Mammary epithelial cell (primary cell): ENCODE data around the gene EEPD1.

Experiments used
- CTCF ChIP-seq, 2 donors: IDR thresholded peaks in 1 of 2; conservative IDR thresholded peaks in 1 of 2; 2 replicates each; pipeline ENCODE4 v1.5.1; 2011 to 2012; ENCODE audit warnings: inconsistent platforms in 2 of 2, low read length in 2 of 2, mild to moderate bottlenecking in 2 of 2, control low read depth in 1 of 2, low read depth in 1 of 2; ENCODE audit not compliant: insufficient read depth in 1 of 2; ENCODE audit errors: extremely low read depth in 1 of 2
- EZH2 ChIP-seq: IDR thresholded peaks from 2 replicates; pipeline ENCODE4 v1.6.1; 2012; ENCODE audit warnings: low read length, inconsistent platforms, borderline replicate concordance

GRCh38 chr7:36202398-36202797, 49.3 kb downstream of the EEPD1 start:
- TF ChIP-seq CTCF (conservative IDR thresholded peaks at IDR 0.05 in 1 of 2, IDR thresholded peaks at IDR 0.05 in 1 of 2; ENCODE audit: extremely low read depth in 1 of 2, insufficient read depth in 1 of 2, low read depth in 1 of 2, low read length in 2 of 2) (no peak), EZH2 (no peak)
